ENCODE data around the gene PSMD3.

PSMD3 gene

DNA sequence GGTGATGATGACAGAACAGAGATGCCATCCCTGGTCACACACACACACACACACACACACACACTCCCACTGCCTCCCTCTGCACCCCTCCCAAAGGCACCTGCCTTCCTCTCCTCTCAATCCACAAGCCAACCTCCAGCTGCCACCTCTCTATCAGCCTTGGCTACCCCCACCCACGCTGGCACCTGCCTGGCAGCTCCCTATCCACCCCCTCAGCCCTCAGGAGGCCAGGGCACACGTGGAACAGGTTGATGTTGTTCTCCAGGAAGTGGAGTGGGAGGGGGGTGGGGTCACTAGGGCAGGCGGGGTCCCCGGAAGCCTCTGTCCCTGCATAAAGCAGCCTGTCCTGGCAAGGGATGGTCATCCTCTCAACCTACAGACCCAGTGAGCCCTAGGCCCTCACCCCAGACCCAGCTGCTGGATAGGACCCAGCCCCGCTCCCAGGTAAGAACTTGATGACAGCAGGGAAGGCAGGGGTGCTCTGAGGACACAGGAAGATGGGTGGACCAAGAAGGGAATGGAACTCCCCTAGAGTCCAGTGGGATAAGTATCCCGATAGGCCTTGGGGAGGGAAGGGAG, 17.9 kb upstream of the PSMD3 start, which contains the start of gene GSDMA:
Gene GSDMA (plus strand): TSS at position 363 of the 579 bp plus-strand sequence. CDS start 2,684 bp downstream, outside the sequence.
- no peak for DNase-seq

DNA sequence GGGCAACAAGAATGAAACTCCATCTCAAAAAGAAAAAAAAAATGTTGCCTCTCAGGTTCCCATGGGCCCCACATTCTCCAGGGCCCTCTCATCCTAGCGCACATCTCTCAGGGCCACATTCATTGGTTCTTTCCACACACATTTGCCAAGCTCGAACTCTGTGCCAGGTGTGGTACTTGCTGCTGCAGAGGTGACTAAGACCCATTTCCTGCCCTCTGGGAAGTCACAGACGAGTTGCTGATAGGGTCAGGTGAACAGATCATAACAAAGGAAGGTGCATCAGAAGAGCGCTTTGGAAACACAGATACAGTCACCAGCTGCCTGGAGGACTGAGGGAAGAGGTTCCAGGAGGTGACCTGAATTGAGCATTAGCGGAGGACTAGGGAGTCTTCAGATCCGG, 16.8 kb upstream of the PSMD3 start:
- no peak for DNase-seq

DNA sequence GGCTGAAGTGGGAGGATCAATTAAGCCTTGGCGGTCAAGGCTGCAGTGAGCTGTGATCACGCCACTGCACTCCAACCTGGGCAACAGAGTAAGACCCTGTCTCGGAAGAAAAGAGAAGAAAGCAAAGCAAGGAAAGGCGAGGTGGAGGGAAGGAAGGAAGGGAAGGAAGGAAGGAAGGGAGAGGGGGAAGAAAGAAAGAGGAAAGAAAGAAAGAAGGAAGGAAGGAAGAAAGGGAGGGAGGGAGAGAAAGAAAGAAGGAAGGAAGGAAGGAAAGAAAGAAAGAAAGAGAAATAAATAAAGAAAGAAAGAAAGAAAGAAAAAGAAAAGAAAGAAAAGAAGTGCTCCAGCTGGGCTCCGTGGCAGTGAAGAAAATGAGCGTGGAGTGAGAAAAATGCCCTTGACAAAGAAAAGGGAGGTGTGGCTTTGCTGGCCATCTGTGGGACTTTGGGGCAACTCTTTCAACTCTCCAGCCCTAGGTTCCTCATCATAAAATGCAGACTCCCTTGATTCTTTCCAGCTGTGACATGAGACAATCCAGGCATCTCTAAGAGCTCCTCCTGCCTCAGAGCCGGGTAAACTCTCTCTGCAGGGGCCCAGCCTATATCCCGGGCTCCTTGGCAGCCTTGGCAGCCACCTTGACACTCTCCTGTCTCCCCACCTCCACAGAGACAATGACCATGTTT, 15.4 kb upstream of the PSMD3 start:
- no peak for DNase-seq

DNA sequence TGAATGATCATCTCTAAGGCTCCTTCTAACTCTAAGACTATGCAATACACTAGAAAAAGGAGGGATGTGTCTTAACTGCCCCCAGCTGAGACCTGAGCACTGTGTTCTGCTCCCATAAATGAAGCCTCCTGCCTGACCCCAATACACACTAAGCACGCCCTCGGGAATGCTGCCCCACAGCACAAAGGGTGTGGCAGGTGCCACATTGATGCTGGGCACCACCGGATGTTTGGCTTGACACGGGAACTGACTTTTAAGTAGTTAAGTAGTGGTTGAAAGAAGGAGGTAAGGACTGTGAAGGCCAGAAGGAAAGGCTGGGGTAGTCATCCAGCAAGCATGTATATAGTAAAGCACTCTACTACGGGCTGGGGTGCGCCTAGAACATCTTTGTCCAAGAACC, 13.8 kb upstream of the PSMD3 start:
- DNase-seq = no peak

DNA sequence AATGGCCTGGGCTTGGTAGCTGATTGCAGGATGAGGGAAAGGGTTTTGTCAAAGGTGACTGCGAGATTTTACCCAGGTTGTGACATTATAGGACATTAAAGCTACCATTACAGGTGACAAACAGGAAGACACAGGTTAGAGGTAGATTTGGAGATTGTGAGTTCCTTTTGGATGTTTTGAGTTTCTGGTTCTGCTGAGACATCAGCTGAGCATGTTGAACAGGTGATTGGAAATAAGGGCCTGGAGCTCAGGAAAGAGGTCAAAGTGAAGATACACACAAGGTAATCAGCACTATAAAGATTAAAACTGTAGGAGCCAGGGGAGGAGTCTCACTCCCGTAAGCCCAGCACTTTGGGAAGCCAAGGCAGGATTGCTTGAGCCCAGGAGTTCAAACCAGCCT, 11.8 kb upstream of the PSMD3 start:
- DNase-seq = no peak

DNA sequence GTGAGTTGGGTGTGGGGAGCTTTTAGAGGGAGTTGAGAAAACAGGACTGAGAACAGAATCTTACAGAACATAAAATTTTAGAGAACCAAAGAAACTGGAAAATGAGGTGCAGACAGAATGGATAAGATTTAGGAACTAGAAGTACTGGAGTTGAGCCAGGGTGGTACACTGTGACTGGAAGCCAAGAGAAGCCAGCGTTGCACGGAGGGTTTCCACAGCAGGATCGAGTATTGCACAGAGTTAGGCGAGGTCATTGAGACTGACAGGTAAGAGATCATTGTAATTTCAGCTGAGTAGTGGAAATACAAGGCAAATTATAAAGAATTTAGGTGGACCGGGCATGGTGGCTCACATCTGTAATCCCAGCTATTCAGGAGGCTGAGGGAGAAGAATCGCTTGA, 11.2 kb upstream of the PSMD3 start:
- no peak for DNase-seq

DNA sequence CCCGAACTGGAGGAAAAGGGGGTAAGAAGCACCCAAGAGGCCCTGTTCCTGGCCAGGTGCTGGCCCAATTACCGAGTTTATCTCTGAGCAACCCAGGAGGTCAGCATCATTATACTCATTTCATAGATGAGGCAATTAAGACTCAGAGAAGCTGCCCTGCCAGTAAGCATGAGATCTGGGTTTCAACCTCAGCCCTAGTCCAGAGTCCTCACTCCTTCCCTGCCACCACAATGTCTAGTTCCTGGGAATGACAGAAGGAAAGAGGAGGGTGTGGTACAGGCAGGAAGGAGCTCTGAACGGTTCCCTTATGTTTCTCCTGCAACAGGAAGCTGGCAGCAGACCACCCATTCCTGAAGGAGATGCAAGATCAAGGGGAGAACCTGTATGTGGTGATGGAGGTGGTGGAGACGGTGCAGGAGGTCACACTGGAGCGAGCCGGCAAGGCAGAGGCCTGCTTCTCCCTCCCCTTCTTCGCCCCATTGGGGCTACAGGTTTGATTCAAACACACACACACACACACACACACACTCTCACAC, 10.4 kb upstream of the PSMD3 start:
- no peak for DNase-seq

DNA sequence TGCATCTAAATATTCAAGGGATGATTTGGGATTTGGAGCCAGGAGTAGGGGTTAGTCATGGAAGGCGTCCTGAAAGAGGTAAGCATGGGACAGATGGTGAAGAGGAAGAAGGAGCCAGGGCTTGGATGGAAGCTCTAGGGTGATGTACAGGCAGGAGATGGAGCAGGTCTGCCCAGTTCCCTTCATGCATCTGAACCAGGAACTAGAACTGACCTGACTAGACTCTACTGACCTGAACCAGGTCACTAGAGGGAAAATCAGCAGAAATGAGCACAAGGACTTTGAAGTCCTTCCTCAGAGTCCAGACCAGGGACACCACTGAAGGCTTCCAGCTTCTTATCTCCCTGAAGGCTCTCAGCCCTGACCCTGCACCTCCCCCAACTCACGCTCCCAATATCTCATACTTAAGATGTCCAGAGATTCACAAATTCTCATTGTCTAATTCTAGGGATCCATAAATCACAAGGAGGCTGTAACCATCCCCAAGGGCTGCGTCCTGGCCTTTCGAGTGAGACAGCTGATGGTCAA, 9.5 kb upstream of the PSMD3 start:
- DNase-seq = no peak

DNA sequence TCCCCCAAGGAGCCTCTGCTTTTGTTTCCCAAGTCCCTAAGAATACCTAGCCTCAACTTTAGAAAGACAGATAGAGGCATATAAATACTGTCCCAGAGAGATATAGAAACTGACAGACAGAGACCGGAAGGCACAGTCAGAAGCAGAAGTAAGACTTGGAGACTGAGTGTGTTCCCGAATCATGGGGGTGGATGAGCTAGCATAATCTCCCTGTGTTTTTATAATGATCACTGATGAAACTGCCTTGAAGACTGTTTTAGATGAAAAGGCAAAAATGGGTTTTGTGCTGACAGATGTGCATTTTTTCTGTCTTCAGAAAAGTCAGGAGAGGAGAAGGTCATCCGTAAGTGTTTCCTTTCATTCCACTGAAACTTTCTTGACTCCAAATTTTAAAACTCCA, 8.3 kb upstream of the PSMD3 start:
- no peak for DNase-seq

DNA sequence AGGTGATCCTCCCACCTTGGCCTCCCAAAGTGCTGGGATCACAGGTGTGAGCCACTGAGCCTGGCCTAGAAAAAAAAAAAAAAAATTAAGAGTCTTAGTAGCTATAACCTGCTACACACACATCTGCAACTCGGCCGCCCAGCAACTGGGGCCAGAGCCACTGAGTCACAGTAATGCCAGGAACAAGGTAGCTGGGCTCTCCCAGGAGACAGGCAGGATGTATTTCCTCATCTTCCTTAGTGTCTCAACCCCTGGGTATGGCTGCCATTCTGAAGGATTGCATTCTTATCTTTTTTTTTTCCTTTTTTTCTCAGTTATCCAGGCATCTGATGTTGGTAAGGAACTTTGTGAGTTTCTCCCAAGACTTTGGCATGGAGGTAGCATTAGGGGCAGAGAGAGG, 7.1 kb upstream of the PSMD3 start:
- DNase-seq = no peak

DNA sequence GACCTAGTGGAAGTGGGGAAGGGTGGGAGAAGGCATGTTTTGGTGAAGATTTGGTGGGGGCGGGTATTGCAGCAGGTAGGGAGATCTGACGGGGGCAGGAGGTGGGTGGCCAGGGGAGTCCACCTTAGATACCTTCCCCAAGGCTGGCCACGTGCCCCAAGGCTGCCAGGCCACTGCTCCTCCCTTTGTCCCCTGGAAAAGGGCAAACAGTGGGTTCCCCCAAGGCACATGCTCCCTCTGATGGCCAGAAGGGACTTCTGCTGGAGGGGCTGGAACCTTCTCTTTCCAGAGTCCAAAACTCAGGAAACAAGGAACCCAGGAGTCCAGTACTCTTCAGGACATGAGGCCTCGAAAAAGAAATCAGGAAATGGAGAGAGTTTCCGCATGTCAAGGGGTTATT, 6.2 kb upstream of the PSMD3 start:
- no peak for DNase-seq

DNA sequence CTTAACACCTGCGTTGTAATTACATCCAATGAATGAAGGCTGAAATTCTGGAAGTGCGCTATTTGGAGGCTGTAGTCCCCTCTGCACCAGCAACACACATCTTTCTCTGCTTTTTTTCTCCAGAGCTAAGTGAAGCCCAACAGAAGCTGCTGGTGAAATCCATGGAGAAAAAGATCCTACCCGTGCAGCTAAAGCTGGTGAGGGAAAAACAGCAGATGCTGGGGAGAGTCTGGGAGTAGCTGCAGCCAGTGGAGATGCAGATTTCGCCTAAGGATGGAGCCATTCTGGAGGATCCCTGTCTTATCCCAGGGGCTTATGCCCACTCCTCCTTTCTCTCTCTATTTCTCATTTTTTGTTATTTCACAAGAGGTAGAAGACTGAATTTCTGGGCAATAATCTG, 4.8 kb upstream of the PSMD3 start:
- no peak for DNase-seq

DNA sequence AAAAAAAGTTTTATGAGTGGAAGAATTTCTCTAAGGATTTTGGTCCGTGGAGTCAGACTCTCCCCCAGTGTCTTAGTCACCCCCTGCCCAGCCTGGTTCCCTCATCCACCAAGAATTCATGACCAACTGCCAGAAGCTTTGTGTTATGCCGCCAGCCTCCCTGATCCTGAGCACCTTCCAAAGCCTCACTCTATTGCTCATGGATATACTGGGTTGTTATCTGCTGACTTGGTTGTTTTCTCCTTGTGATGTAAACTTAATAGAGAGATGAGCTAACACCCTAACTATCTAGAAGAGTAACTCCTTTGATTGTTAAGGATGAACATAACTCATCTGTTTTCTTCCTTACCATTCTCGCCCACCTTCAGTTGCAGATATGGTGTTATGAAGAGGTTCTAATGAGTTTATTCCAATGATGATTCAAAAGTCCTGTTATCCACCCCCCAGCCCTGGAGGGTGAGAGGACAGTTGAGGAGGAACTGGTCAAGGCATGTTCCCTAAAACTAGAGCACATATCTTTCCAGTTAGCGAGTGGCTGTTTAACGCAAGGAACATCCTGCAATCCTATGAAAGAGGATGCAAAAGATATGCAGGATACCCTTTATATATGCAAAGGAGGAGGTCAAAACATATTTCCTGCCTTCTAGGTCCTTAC, 1.5 kb upstream of the PSMD3 start:
- no peak for DNase-seq

DNA sequence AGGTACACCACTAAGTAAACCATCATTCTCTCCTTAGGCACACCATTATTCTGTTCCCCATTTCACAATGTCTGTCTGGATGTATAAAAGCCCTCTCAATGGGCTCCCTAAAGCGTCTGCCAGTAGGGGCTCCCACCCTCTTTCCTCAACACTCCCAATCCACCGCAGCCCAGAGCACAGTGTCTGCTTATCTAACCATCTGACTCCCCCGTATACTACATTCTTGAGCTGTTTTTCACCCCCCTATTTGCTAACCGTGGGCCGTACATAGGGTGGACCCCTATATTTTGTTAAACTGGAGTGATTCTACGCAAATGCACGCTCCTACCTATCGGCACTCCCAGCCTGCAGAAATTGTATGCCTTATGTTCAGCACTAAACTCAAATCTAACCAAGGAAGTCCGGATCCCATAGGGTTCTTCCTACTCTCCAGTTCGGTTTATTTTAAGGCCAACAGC, 685 bp upstream of the PSMD3 start:
- no peak for DNase-seq

DNA sequence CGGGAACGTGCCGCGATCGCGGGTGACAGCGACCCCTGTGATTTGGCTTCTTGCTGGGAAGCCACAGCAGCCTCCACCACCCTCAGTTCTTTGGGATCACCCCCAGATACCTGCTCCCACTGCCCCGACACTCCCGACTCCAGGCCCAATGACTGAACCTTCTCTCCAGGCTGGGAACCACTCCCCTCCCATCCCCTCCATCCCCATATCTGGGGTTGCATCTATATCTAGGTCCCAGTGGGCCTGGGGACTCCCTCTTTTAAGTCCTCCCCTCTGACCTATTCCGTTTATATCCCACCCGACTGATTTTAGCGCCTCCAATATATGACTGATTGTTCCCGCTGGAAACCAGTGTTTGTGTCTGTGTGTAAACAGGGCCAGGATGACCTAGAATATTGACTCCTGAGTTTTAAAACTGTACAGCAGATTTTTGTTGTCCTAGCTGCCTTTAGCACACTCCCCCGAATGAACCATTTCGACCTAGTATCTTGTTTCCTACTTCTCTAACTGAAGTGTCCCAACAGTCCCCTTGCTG, 667 bp downstream of the PSMD3 start:
- DNase-seq = no peak

DNA sequence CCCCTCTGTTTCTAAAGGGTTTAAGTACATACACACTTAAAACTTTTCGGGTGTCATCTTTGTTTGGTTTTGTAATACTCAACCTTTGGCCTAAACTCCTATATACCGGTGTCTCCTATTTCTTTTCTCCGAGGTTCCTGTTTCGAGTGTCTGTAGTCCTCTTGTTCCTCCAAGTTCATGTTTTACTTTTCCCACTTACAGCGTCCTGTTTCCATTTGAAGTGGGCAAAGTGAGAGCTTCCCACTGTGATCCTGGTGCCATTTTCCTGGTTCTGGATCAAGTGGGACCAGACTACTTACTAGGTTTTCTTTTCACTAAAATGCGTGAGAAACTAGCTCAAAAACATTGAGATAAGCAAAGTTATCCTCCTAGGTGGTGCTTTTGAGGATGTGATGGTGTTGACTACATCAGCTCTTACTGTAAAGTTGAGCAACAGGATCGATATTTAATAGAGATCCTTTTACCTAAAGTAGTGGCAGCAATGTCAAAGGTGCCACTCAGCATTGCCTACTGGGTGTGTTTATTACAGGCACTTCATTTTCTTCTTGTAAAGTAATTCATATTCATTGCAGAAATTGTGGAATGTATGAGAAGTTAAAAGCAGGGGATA, 1.3 kb downstream of the PSMD3 start:
- no peak for DNase-seq

DNA sequence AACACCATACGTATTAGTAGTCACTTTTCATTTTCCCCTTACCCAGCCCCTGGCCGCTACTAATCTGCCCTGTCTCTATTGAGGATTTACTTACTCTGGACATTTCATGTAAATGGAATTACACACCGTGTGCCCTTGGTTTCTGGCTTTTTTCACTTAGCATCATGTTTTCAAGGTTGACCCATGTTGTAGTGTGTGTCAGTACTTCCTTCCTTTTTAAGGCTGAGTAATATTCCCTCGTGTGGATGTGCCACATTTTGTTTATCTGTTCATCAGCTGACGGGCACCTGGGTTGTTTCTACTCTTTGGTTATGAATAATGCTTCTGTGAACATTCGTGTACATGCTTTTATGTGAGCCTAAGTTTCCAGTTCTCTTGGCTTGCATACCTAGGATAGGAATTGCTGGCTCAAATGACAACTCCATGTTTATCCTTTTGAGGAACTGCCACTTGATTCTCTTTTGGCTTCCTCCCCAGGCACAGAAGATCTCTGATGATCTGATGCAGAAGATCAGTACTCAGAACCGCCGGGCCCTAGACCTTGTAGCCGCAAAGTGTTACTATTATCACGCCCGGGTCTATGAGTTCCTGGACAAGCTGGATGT, 7.7 kb downstream of the PSMD3 start:
- no peak for DNase-seq

DNA sequence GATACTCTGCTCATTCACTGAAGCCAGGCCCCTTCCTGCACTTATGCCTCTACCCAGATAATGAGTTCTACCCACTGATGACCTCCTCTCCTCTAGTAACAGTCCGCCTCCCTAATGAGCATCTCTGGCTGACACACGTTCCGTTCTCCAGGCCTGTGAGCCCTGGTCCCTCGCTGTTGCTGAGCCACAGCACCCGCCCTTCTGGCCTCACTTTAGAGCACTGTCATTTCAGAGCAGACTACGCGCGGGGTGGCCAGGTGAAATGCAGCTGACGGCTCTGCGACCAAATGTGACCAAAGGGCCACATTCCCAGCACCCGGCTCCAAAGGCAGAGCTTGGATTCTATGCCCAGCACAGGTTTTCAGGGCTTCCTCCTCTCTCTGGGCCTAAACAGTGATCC, 13.8 kb downstream of the PSMD3 start:
- DNase-seq = no peak

DNA sequence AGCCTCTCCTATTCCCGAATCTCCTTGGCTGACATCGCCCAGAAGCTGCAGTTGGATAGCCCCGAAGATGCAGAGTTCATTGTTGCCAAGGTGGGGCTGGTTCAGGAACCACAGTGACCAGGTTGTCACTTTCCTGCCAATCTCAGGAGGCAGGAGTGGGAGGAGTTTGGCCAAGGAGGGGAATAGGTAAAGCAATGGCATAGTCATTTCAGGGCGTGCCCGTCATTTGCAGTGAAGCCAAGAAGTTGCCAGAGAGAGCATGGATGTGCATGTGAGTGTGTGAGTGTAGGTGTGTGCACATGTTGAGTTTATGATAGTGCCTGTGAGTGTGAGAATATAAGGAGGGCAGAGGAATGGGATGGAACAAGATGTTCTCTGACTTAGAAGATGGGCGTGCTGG, 14.8 kb downstream of the PSMD3 start:
- DNase-seq = no peak

DNA sequence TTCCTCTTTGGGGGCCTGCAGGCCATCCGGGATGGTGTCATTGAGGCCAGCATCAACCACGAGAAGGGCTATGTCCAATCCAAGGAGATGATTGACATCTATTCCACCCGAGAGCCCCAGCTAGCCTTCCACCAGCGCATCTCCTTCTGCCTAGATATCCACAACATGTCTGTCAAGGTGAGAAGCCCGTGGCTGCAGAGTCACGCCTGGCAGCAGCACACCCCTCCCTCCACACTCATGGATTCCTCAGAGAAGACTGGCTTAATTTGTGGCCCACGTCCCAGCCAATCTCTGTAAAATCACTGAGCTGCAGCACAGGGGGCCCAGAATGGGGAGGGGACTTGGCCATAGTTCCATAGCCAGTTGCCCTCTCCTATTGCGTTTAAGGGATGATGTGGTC, 15.6 kb downstream of the PSMD3 start:
- no peak for DNase-seq

DNA sequence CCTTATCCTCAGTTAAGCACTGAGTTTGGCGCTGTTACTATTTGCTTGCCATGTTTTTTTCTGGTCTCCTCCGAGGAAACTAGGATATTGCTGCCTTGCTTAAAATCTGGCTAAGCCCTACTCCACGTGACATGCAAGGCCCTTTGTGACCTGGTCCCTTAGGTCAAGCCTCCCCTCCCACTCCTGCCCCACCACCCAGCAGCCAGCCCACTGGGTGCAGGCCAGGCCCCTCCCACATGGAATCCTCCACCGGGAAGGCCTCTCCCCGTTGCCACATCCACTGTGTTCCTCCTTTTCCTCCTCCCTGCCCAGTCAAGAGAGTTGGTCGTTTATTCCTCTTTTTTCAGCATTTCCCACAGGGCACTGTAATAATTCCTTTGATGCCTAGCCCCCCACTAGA, 16.2 kb downstream of the PSMD3 start:
- DNase-seq = no peak

DNA sequence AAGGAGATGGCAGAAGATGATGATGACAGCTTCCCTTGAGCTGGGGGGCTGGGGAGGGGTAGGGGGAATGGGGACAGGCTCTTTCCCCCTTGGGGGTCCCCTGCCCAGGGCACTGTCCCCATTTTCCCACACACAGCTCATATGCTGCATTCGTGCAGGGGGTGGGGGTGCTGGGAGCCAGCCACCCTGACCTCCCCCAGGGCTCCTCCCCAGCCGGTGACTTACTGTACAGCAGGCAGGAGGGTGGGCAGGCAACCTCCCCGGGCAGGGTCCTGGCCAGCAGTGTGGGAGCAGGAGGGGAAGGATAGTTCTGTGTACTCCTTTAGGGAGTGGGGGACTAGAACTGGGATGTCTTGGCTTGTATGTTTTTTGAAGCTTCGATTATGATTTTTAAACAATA, 16.9 kb downstream of the PSMD3 start:
- no peak for DNase-seq

DNA sequence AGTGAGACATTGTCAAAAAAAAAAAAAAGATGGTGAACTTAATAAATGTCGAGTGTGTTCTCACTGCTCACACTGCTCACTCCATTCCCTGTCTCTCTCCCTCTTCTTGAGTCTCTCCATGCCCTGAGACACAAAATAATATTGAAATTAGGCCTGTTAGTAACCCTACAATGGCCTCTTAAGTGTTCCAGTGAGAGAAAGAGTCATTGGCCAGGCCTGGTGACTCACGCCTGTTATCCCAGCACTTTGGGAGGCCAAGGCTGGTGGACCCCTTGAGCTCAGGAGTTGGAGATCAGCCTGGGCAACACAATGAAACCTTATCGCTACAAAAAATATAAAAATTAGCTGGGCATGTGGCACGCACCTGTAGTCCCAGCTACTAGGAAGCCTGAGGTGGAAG, 18.5 kb downstream of the PSMD3 start:
- no peak for DNase-seq
